Measurements from ENCODE around the gene SKOR1.

The SKOR1 gene

GRCh38 chr15:67878712-67879206, 53.5 kb downstream of the SKOR1 start:
- Histone ChIP-seq H3K9me3 (ENCODE audit: control insufficient read depth, low read length) (no peaks in the 10 kb centered on the region), H3K27me3 (ENCODE audit: control insufficient read depth, insufficient read depth, low read length) (no peaks in the 10 kb centered on the region), H3K9ac (ENCODE audit: low read length) (no peak overlapping the region), H3K36me3 (ENCODE audit: control insufficient read depth, insufficient read depth, low read length) (no peaks in the 10 kb centered on the region), H3K4me3 (ENCODE audit: low read length) (no peak overlapping the region), H3K4me1 (ENCODE audit: control insufficient read depth, insufficient read depth, low read length) (no peaks in the 10 kb centered on the region)

DNA sequence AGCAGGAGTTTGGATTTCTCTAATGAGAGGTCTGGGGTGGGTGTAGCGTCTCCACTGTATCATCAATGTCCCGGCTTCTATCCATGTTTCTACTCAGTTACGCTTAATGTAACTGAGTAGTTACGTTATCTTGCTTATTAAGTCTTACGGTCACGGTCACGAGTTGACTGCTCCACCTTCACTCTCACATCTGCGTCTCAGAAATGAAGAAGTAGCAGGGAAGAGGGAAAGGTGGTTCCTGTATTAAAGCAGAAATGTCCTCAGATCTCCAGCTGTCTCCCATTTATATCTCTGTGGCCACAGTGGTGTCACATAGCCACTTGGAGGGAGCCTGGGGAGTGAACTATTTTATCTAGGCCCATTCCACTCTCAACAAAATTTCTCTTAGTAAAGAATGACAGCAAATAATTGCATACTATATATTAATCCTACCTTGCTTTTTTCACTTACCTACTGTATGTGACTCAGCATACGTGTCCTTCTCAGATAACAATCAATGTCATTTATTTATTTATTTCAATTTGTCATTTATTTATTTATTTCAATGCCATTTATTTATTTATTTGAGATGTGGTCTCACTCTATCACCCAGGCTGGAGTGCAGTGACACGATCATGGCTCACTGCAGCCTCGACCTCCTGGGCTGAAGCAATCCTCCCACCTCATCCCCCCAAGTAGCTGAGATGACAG, 54.3 kb downstream of the SKOR1 start:
- no peak overlapping the region for H3K9ac ChIP-seq (ENCODE audit: low read length)

GRCh38 chr15:67880651-67881182, 55.4 kb downstream of the SKOR1 start:
- Histone ChIP-seq H3K9ac (ENCODE audit: low read length) (no peak overlapping the region), H3K27me3 (ENCODE audit: control insufficient read depth, insufficient read depth, low read length) (no peaks in the 10 kb centered on the region), H3K4me3 (ENCODE audit: low read length) (no peak overlapping the region), H3K4me1 (ENCODE audit: control insufficient read depth, insufficient read depth, low read length) (peaks cover 14% of the 10 kb centered on the region), H3K9me3 (ENCODE audit: control insufficient read depth, low read length) (no peaks in the 10 kb centered on the region), H3K36me3 (ENCODE audit: control insufficient read depth, insufficient read depth, low read length) (no peaks in the 10 kb centered on the region)

More for the DNA sequence above, 54.3 kb downstream of the SKOR1 start:
- no peak overlapping the region for H3K4me3 ChIP-seq (ENCODE audit: low read length)
- no peaks in the 10 kb centered on the region for H3K36me3 ChIP-seq (ENCODE audit: control insufficient read depth, insufficient read depth, low read length)
- H3K27me3 ChIP-seq (ENCODE audit: control insufficient read depth, insufficient read depth, low read length): no peaks in the 10 kb centered on the region
- H3K9me3 ChIP-seq (ENCODE audit: control insufficient read depth, low read length): no peaks in the 10 kb centered on the region
- H3K4me1 ChIP-seq (ENCODE audit: control insufficient read depth, insufficient read depth, low read length): peaks cover 5% of the 10 kb centered on the region

DNA sequence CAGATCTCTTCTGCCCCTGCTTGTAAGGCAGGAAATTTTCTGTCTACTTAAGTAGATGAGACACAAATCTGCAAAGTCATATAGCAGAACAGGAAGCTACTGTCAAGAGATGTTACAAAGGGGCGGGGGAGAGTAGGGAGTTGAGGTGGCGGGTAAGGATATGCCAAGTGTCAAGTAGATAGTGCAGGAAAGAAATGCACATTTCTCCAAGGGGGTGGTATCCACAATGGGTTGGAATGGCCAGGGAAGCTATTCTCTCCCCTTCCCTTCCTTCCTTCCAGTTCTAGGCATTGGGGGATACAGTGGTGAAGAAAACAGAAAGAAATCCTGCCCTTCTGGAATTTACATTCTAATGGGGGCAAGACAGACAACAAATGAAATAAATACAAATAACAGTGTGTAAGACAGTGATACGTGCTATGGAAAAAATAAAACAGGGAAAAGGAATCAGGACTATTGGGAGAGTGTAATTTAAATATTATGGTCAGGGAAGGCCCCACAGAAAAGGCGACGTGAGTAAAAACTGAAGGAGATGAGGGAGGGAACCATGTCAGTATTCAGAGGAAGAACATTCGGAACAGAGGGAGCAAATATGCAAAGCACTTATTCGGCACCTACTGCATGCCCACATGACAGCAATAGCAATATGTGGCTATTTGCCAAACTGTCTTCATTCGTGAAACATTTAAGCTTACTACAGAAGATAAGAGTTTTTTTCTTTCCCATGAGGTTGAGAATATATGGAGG, 57.4 kb downstream of the SKOR1 start:
- H3K4me1 ChIP-seq (ENCODE audit: control insufficient read depth, insufficient read depth, low read length): peaks cover 15% of the 10 kb centered on the region
- H3K27me3 ChIP-seq (ENCODE audit: control insufficient read depth, insufficient read depth, low read length): no peaks in the 10 kb centered on the region
- no peaks in the 10 kb centered on the region for H3K9me3 ChIP-seq (ENCODE audit: control insufficient read depth, low read length)
- no peaks in the 10 kb centered on the region for H3K36me3 ChIP-seq (ENCODE audit: control insufficient read depth, insufficient read depth, low read length)
- H3K9ac ChIP-seq (ENCODE audit: low read length): no peak overlapping the region
- H3K4me3 ChIP-seq (ENCODE audit: low read length): no peak overlapping the region

DNA sequence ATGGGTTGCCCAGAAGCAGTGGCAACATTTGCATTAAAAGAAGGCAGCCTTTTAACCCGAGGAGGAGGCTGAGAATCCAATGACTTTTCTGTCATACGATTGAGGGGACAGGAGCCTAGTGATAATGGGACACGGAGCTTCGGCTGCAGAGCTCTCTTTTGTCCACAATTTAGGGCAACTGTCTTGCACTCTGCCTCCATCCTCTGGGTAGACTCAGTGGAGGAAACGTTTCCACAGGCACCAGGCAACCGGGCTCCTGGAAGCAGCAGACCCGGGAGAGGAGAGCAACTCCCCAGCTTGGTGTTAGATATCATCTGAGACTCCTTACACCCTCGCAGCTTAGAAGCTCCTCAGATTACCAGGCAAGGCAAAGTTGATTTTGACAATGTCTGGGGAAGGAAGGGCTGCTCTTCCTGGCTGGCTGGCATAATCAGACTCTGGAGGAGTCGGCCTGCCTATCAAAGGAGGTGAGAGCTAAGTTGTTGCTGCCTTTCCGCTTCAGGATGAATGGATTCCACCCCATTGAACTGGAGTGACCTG, 58.0 kb downstream of the SKOR1 start:
- H3K36me3 ChIP-seq (ENCODE audit: control insufficient read depth, insufficient read depth, low read length): no peaks in the 10 kb centered on the region
- no peak overlapping the region for H3K4me3 ChIP-seq (ENCODE audit: low read length)
- H3K4me1 ChIP-seq (ENCODE audit: control insufficient read depth, insufficient read depth, low read length): peaks cover 15% of the 10 kb centered on the region
- H3K9me3 ChIP-seq (ENCODE audit: control insufficient read depth, low read length): no peaks in the 10 kb centered on the region
- H3K9ac ChIP-seq (ENCODE audit: low read length): no peak overlapping the region
- H3K27me3 ChIP-seq (ENCODE audit: control insufficient read depth, insufficient read depth, low read length): no peaks in the 10 kb centered on the region

DNA sequence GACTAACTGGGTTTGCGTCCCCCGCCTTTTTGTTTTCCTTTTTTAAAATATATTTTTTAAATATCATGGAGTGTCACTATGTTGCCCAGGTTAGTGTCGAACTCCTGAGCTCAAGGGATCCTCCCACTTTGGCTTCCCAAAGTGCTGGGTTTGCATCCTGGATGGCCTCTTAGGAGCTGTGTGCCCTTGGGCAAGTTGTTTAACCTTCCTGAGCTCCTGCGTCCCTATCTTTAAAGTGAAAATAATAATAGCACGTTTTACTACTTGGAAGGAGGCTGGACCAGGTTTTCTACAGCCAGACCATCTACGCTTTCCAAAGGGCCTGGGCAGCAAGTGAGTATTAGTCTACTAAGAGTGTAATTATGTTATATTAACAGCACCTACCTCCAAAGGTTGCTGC, 58.7 kb downstream of the SKOR1 start:
- Histone ChIP-seq H3K4me3 (ENCODE audit: low read length) (no peak overlapping the region), H3K27me3 (ENCODE audit: control insufficient read depth, insufficient read depth, low read length) (no peaks in the 10 kb centered on the region), H3K4me1 (ENCODE audit: control insufficient read depth, insufficient read depth, low read length) (peaks cover 15% of the 10 kb centered on the region), H3K9ac (ENCODE audit: low read length) (peak overlapping the region; percentile 82), H3K36me3 (ENCODE audit: control insufficient read depth, insufficient read depth, low read length) (no peaks in the 10 kb centered on the region), H3K9me3 (ENCODE audit: control insufficient read depth, low read length) (no peaks in the 10 kb centered on the region)

Data from mucosa of stomach (tissue), 1 donor.